ENCODE results near the gene YIPF6.
"Not testable (repeated sequence)": the region's sequence is repeated elsewhere in the genome, so short reads cannot be mapped to it uniquely, and the experiment has no call there.

YIPF6 gene

DNA sequence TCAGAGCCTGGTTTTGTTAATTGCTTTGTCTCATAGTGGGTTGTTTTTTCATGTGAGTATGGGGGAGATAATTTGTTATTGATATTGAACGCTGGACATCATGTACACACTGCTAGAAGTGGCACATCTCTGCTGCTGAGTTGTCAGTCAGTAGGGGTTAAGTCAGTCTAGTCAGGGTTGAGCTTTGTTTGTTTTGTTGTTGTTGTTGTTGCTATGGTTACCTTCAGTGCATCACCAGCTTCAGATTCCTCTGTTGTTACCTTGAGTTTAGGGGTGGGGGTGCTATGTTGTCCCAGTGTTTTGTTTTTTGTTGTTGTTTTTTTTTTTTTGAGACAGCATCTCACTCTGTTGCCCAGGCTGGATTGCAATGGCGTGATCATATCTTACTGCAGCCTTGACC, 9.9 kb downstream of the YIPF6 start:
- DNase-seq: no peak

DNA sequence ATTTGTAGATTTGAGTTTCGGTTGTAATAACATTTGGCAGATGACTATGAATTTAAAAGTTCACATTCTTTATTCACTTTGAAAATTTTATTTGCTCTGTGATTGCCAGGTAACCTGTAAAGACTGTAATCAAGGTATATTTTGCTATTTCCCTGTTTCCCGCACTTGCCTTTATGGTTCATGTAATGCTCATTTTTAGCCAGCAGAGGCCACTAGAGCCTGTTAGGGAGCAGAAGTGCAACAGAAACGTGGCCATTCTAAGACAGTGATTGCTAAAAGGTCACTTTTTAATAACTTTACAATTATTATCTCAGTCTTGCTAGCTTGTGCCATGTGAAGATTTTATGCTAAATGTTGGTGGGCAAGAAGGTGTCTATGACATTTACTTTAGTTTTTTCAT, 12.4 kb downstream of the YIPF6 start:
- no peak for DNase-seq

DNA sequence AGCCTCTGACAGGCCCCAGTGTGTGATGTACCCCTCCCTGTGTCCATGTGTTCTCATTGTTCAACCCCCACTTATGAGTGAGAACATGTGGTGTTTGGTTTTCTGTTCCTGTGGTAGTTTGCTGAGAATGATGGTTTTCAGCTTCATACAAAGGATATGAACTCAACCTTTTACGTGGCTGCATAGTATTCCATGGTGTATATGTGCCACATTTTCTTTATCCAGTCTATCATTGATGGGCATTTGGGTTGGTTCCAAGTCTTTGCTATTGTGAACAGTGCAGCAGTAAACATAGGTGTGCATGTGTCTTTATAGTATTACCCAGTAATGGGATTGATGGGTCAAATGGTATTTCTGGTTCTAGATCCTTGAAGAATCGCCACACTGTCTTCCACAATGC, 25.8 kb downstream of the YIPF6 start:
- DNase-seq: not testable (repeated sequence)

DNA sequence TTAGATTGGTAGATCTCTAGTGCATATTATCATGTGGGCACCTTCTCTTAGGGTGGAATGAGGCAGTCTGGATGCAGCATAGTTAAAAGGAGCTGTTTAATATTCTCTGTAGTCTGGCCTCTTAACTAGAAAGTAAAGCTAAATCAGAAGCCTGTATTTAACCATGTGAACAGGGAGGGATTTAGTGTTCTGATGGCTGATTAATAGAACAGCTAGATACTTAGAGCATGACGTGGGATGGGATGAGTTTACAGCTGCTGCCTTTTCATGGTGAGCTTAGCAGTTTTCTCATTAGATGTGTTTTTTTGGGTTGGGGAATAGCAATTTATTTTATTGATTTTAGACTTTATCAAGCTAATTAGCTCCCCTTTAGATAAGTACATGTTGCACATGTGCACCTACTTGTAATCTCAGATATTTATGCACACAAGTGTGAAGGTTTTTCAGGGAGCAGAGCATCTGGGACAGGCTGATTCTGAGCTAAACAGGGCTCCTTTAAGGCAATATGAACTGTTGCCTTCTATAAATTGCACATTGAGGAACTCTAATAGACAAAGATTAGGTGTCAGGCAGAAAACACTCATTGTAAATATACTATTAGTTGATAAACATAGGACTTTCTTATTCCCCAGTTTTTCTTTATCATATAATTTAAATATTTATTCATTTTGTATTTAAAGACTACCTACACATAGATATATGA, 34.1 kb downstream of the YIPF6 start:
- DNase-seq: no peak

DNA sequence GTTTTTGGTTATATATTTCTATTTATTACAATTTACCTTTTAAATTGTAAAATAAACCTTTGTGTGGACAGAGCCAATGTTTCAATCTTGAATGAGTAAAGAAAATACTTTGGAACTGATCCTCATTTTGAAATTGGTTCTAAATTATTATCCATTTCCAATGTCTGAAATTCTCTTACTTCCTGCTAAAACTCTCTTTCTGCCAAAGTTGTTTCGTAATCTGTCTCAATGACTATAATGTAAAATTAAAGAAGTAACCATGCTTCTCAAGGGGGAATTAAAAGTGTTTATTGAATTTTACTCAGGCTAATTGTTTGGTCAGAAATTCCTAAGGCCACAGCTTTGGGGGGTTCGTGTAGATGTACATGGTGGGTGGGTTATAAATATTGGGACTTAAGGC, 34.8 kb downstream of the YIPF6 start:
- no peak for DNase-seq

DNA sequence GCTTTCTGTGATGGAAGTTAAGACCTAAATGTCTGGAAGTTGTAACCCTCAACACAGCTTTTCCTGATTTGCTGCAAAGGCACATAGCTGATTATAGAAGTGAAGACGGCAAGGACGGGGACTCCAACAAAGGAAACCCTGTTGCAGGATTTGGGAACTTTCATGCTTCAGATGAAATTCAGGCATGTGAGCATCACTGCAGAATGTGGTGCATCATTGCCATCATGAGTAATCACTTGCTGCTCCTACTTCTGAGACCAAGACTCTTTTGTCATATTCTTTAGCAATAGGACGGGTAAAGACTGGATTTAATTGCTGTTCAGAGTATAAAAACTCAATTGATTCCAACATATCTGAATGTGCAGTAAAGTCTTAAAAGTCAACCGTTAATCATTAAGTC, 35.8 kb downstream of the YIPF6 start:
- DNase-seq: no peak

DNA sequence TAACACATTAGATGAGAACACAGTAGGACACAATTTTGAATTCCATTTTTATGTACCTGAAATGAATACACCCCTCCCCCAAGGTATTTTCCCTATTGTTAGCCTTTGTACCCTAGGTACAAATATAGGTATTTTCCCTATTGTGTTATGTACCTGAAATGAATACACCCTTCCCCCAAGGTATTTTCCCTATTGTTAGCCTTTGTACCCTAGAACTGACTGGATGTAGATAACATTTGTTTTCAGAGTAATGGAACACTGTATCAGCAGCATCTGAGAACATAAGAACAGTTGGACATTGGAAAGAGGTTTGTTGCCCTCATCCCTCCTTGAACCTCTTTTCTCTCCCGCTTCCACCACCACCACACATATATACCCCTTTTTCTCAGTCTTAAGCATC, 37.6 kb downstream of the YIPF6 start:
- DNase-seq: no peak

DNA sequence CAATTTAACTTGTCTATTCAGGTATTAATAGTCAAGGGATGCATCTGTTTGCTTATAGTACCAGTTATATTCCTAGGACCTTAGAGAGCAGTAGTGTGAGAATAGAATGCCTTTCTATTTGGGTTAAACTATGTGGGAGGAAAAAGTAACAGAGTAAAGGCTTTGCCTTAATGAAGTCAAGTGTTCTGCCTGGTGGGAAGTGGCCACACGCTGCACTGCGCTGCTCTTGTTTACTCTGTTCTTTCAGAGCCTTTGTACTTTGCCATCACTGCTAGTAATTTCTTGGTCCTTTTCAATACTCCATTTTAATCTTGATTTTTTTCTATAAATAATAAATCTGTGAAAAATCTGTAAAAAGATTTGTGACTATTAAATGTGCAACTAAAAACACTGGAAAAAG, 38.0 kb downstream of the YIPF6 start:
- no peak for DNase-seq

DNA sequence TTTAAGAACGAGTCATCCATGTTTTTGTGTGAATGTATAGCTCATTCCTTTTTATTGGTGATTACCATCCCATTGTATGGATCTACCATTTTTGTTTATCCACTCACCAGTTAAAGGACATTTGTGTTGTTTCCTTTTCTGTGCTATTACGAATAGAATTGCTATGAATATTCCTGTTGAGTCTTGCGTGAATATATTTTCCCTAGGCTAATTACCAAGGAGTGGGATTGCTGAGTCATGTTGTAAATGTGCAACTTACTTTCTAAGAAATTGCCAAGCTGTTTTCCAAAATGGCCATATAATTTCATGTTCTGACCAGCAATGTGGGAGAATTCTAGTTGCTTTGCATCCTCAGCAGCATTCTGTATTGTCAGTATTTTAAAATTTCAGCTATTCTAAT, 51.3 kb downstream of the YIPF6 start:
- no peak for DNase-seq

DNA sequence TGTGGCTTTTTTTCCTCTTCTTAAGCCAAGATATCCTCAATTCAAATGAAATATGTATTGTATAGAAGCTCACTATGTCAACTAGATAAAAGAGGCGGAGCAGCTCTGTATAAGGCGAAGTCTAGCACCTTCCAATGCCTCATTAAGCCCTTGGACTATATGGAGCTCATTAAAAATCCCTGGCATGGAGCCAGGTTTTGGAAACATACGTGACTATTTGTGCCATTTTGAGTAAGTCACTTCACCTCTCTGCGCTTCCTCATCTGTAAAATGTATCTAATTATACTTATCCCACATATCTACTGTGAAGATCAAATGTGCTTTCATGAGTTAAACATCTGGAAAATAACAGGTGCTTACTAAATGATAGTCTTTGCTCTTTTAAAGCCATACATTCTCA, 57.2 kb downstream of the YIPF6 start:
- DNase-seq: no peak

DNA sequence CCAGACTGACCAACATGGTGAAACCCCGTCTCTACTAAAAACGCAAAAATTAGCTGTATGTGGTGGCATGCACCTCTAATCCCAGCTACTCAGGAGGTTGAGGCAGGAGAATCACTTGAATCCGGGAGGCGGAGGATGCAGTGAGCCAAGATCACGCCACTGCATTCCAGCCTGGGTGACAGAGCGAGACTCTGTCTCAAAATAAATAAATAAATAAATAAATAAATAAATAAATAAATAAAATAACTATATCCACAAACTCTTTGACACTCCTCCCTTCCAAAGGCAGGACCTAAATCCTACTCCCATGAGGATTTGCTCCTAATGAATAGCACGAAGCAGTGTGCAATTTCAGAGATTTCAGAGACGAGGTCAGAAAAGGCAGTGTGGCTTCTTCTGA, 58.3 kb downstream of the YIPF6 start:
- not testable (repeated sequence) for DNase-seq

DNA sequence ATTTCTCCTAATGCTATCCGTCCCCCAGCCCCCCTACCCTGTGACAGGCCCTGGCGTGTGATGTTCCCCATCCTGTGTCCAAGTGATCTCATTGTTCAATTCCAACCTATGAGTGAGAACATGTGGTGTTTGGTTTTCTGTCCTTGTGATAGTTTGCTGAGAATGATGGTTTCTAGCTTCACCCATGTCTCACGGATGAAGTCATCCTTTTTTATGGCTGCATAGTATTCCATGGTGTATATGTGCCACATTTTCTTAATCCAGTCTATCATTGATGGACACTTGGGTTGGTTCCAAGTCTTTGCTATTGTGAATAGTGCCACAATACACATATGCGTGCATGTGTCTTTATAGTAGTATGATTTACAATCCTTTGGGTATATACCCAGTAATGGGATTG, 61.1 kb downstream of the YIPF6 start:
- DNase-seq: not testable (repeated sequence)

DNA sequence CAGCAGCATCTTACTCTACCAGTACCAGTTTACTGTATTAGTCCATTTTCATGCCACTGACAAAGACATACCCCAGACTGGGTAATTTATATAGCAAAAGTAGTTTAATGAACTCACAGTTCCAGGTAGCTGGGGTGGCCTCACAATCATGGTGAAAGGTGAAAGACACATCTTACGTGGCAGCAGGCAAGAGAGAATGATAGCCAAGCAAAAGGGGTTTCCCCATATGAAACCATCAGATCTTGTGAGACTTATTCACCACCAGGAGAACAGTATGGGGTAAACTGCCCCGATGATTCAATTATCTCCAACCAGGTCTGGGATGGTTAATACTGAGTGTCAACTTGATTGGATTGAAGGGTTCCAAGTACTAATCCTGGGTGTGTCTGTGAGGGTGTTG, 69.3 kb downstream of the YIPF6 start:
- no peak for DNase-seq

DNA sequence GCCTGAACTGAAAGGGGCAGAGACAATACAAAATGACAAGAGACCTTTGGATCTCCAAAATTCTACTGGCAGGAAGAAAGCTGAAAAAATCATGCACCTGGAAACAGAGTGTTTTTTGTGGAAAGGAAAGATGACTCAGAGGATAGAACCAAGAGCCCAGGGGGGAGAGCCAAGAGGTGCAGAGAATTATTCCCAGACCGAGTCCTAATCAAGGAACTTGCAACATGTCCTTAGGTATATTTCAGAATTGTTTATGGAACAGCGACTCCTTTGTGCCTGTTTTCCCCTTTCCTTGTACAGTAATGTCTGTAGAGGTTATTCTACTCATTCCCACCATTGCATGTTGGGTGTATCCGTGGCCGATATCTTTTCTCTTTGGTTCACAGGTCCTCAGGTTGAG, 71.7 kb downstream of the YIPF6 start:
- DNase-seq: no peak

DNA sequence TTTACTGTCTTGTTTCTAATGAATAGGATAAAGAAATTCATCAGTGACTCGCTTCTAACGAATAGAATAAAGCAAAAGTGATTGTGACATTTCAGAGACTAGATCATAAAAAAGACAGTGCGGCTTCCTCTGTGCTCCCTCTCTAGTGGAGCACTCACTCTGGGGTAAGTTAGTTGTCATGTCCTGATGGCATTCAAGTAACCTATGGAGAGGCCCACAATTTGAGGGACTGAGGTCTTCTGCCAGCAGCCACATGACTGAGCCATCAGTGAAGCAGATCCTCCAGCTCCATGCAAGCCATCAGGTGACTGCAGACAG, 72.4 kb downstream of the YIPF6 start:
- no peak for DNase-seq

DNA sequence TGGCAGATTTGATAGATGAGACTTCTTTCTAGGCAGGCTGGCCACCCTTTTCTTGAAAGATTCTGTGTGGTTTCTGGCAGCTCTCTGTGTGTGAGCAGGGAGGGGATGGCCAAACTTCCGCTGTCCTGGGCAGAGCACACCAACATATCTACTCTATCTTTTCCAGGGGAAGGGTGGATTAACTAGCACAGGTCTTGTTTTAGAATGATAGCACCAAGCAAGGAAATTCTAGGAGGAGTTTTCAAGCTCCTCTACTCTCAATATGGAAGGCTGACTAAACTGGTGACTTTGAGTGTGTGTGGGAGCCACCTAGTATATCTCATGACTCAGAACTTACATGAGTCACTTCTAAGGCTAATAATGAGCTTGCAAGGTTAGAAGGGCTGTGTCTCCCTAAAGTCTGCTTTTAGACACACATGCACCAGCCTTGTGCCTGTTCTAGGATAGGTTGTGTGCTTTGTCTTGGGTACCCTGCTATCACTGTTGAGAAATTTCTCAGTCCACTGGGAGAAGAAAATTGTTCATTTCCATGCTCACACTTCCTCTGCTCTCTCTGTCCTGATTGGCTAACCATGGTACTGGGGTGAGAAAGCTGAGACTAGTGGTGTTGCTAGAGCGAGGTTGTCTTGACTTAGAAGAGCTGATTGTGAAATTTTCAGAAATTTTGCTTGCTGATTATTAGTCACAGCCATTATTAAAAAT, 72.9 kb downstream of the YIPF6 start:
- DNase-seq: no peak

DNA sequence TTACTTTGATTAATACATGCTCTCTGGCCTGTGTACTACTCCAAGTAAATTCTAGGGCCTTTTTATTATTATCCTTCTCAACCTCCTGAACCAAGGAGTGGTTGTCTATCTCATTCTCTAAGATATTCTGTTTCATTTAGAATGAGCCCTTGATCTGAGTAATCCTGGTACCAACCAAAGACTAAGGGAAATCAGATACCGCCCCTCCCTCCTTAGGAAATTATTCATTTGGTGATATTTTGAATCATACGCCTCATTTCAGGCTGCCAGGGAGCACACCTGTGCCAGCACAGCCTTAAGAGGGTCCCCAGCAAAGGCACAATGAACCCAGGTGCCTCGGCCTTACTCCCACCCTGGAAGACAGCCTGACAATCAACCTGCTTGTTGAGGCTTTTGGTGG, 75.4 kb downstream of the YIPF6 start:
- DNase-seq: no peak

DNA sequence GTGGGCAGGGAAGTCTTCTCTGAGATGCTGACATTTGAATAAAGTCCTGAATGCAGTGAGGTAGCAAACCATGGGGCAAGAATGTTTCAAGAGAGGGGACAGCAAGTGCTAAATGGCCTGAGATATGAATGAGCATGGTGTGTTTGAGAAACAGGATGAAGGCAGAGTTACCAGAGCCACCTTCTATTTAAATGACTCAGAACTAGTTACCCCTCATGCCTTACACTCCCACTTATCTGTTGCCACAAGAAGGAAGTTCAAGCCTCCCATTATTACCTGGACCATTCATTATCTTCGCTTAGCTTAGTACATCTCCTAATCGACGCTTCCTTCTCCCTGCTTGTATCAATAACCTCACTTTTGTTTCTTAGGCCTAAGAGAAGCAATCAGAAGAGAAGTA, 81.0 kb downstream of the YIPF6 start:
- DNase-seq: no peak

DNA sequence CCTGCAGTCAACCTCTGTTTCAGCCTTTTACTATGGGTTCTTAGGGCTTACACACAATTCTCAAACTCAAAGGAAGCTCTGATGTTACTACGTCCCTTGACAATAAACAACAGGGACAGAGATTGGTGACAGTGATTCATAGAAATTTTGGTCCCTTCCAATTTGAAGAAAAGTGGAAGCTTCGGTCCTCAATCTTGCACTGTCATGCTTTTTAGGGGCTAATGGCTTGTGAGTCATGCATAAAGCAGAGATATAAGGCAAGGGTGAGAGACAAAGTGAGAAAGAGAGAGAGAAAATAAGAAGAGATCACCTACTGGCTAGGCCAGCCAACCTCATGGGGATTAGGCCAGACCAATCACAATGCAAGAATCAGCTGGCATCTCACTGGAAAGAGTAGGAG, 85.4 kb downstream of the YIPF6 start:
- no peak for DNase-seq

Measured in right hindlimb (tissue), 1 donor.